HL-60 (cell line): ENCODE measurements around the gene ZNF529.

Experiments
- DNase-seq, 2 experiments: peaks; one replicate each; pipeline ENCODE4 v3.0.0-alpha.2; 2010 to 2020; ENCODE audit warnings: low read depth in 1 of 2, low spot score in 1 of 2
- H3K27ac ChIP-seq: fragments of 250-450 bp; sonication (Bioruptor Pico); replicated peaks from 2 replicates; pipeline ENCODE4 v1.5.1; 2020; ENCODE audit warnings: mild to moderate bottlenecking, moderate library complexity
- H3K27me3 ChIP-seq: fragments of 250-450 bp; sonication (Bioruptor Pico); 2 replicates; pipeline ENCODE4 v1.5.1; 2021; ENCODE audit warnings: mild to moderate bottlenecking, moderate library complexity; ENCODE audit not compliant: insufficient read depth, poor library complexity, severe bottlenecking
- H3K4me3 ChIP-seq: replicated peaks from 2 replicates; pipeline ENCODE4 v1.5.1; 2011; ENCODE audit warnings: mild to moderate bottlenecking, control low read depth, low read length; ENCODE audit not compliant: insufficient read depth
- CTCF ChIP-seq: IDR thresholded peaks from one replicate; pipeline ENCODE4 v1.5.1; 2011; ENCODE audit warnings: low read length, control low read depth, inconsistent platforms; ENCODE audit not compliant: insufficient read depth
- GABPA ChIP-seq: IDR thresholded peaks from 2 replicates; pipeline ENCODE4 v1.6.1; 2012; ENCODE audit warnings: low read depth
- POLR2AphosphoS5 ChIP-seq: IDR thresholded peaks from 2 replicates; pipeline ENCODE4 v1.6.1; 2012; ENCODE audit warnings: low read depth
- REST ChIP-seq: IDR thresholded peaks from 2 replicates; pipeline ENCODE4 v1.6.1; 2012; ENCODE audit warnings: low read depth; ENCODE audit not compliant: insufficient replicate concordance
- SPI1 ChIP-seq: IDR thresholded peaks from 2 replicates; pipeline ENCODE4 v1.6.1; 2012; ENCODE audit warnings: low read depth, mild to moderate bottlenecking, borderline replicate concordance

The ZNF529 gene

DNA sequence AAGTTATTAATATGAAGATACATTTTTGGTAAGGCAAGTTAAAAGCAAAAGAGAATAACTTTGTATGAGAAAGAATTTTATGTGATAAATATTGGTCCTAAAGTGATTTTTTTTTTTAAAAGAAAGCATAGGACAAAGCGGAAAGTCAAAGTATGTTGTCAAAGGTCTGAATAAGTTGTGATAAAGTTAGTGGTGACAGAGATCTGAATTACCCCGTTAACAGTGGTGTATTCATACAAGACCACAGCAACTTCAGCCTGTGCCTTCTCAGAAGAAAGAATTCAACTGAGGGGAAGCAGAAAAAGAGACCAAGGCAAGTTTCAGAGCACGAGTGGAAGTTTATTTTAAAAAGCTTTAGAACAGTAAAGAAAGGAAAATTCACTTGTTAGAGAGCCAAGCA is 64.8 kb downstream of the ZNF529 start:
- Histone ChIP-seq H3K27ac (no peak overlapping the region), H3K4me3 (no peak overlapping the region), H3K27me3 (no peaks in the 10 kb centered on the region)
- DNase-seq: no peak
- no peak for TF ChIP-seq POLR2AphosphoS5
- no peak for TF ChIP-seq GABPA
- no peak for TF ChIP-seq REST
- no peak for TF ChIP-seq SPI1
- no peak for TF ChIP-seq CTCF

GRCh38 chr19:36501973-36502372 is 71.1 kb downstream of the ZNF529 start:
- Histone ChIP-seq H3K27ac (no peak overlapping the region), H3K27me3 (no peaks in the 10 kb centered on the region), H3K4me3 (no peak overlapping the region)
- DNase-seq: no peak
- TF ChIP-seq GABPA (no peak), REST (no peak), CTCF (no peak), SPI1 (no peak), POLR2AphosphoS5 (no peak)

- no peak for TF ChIP-seq SPI1
- TF ChIP-seq POLR2AphosphoS5: no peak
- no peak for TF ChIP-seq CTCF
- no peak for TF ChIP-seq REST
- TF ChIP-seq GABPA: no peak
- Histone ChIP-seq H3K27me3 (no peaks in the 10 kb centered on the region), H3K4me3 (no peak overlapping the region), H3K27ac (no peak overlapping the region)
- no peak for DNase-seq
These were observed 76.1 kb downstream of the ZNF529 start for GRCh38 chr19:36497001-36497400.
